ENCODE data around the gene UTS2R. TPM values are rescaled to one million over a fixed set of nuclear protein-coding genes. Genes with fewer than 3 reads are reported as not detected.
"Not testable (repeated sequence)": the region's sequence is repeated elsewhere in the genome, so short reads cannot be mapped to it uniquely, and the experiment has no call there.

The UTS2R gene
- total RNA-seq, 2 experiments from 2014 or later: not detected

DNA sequence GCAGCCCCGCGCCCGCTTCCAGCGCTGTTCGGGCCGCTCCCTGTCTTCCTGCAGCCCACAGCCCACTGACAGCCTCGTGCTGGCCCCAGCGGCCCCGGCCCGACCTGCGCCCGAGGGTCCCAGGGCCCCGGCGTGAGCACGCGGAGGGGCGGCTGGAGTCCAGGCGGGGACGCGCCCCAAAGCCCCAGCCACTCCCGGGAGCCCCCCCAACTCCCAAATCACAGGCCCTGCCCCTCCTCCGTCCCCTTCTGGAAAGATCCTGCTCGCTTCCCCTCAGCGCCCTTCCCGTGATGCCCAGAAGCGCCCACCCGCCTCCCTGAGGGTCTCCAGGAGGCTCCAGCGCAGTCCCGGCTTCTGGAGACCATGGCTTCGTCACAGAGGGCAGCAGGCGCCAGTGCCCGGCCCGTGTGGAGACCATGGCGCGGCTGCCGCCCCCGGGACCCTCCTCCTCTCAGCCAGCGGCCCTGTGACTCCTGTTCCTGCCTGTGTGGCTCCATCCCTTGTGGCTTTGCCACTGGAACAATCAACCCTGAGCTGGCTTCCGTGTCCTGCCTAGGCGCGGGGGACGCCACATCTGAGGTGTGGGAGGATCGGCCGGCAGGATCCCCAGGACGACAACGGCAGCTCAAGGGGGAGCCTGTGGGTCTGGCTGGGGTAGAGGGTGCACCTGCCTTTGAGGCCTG lies 3.9 kb downstream of the UTS2R start:
- H3K9me3 Mint-ChIP-seq: no peaks in the 10 kb centered on the region
- ATAC-seq: no peak
- H3K27ac Mint-ChIP-seq: no peak overlapping the region
- peaks cover 15% of the 10 kb centered on the region for H3K4me1 Mint-ChIP-seq (ENCODE audit: low read depth)
- TF ChIP-seq, protein P1, sequence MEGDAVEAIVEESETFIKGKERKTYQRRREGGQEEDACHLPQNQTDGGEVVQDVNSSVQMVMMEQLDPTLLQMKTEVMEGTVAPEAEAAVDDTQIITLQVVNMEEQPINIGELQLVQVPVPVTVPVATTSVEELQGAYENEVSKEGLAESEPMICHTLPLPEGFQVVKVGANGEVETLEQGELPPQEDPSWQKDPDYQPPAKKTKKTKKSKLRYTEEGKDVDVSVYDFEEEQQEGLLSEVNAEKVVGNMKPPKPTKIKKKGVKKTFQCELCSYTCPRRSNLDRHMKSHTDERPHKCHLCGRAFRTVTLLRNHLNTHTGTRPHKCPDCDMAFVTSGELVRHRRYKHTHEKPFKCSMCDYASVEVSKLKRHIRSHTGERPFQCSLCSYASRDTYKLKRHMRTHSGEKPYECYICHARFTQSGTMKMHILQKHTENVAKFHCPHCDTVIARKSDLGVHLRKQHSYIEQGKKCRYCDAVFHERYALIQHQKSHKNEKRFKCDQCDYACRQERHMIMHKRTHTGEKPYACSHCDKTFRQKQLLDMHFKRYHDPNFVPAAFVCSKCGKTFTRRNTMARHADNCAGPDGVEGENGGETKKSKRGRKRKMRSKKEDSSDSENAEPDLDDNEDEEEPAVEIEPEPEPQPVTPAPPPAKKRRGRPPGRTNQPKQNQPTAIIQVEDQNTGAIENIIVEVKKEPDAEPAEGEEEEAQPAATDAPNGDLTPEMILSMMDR (IDR thresholded peaks at IDR 0.05): no peak
- H3K36me3 Mint-ChIP-seq (ENCODE audit: low read depth): no peaks in the 10 kb centered on the region
- H3K4me3 Mint-ChIP-seq: no peak overlapping the region
- ChIA-PET POLR2A (interaction anchor here (0.7 kb wide), 1 partner anchor 647 kb away, joined by 3 read pairs; no protein-coding TSS in a partner anchor), CTCF (no interaction called here)
- intact Hi-C loops (cut with micrococcal nuclease): no loop called here
- H3K27me3 Mint-ChIP-seq: peaks cover 37% of the 10 kb centered on the region
- no peak for DNase-seq

DNA sequence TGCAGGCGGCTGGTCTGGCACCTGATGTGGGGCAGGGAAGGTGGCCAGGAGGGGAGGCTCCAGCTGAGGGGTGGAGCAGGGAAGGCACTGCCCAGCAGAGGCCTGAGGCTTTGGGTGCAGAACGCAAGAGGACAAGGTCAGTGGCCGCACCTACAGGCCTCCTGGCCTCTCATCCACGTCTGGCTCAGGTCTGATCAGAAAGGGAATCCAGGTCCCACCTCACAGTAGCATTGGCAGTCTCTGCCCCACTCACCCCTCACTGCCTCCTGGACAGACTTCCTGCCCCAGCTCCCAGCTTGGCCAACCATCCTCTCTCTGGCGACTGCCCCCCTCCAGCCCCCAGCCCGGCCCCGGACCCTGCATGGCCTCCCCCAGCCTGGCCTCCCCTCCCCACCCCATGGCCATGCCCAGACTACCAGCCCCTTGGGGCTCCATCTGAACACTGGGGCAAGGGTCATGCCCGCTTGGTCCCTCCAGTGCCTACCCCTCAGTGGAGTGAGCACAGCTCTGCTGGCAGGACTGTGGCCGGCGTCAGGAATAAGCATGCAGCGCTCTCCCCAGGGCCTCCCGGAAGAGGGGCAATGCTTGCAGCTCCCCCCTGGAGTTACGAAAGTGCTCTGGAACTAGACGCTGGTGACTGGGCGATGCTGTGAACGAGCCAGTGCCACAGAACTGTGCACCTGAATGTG lies 4.6 kb downstream of the UTS2R start:
- ATAC-seq: no peak
- Mint-ChIP-seq H3K27me3 (peaks cover 32% of the 10 kb centered on the region), H3K27ac (no peak overlapping the region), H3K4me3 (no peak overlapping the region), H3K9me3 (no peaks in the 10 kb centered on the region), H3K36me3 (ENCODE audit: low read depth) (no peaks in the 10 kb centered on the region), H3K4me1 (ENCODE audit: low read depth) (peaks cover 10% of the 10 kb centered on the region)
- ChIA-PET POLR2A (interaction anchor here (0.7 kb wide), 1 partner anchor 648 kb away, joined by 3 read pairs; no protein-coding TSS in a partner anchor), CTCF (no interaction called here)
- intact Hi-C loops (cut with micrococcal nuclease): no loop called here
- TF ChIP-seq, protein P1 (IDR thresholded peaks at IDR 0.05): no peak
- DNase-seq: no peak

DNA sequence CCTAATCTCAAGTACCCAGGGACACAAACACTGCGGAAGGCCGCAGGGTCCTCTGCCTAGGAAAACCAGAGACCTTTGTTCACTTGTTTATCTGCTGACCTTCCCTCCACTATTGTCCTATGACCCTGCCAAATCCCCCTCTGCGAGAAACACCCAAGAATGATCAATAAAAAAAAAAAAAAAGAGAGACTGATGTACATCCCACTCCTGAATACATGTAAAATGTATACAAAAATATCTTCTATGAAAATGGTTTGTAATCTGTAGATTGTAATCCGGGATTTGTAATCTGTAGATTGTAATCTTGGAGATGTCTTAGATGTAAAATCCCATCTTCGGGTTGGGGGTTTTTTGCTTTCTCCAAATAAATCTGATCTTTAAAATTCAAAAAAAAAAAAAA lies 5.7 kb downstream of the UTS2R start:
- H3K4me3 Mint-ChIP-seq; POLR2A ChIA-PET; ATAC-seq; H3K36me3 Mint-ChIP-seq (ENCODE audit: low read depth); DNase-seq; H3K9me3 Mint-ChIP-seq; intact Hi-C loops (cut with micrococcal nuclease); H3K27ac Mint-ChIP-seq: not testable (repeated sequence)
- H3K27me3 Mint-ChIP-seq: peaks cover 36% of the 10 kb centered on the region
- CTCF ChIA-PET: interaction anchor here (0.6 kb wide), 1 partner anchor 22 kb away, joined by 3 read pairs; no protein-coding TSS in a partner anchor
- peaks cover 11% of the 10 kb centered on the region for H3K4me1 Mint-ChIP-seq (ENCODE audit: low read depth)

DNA sequence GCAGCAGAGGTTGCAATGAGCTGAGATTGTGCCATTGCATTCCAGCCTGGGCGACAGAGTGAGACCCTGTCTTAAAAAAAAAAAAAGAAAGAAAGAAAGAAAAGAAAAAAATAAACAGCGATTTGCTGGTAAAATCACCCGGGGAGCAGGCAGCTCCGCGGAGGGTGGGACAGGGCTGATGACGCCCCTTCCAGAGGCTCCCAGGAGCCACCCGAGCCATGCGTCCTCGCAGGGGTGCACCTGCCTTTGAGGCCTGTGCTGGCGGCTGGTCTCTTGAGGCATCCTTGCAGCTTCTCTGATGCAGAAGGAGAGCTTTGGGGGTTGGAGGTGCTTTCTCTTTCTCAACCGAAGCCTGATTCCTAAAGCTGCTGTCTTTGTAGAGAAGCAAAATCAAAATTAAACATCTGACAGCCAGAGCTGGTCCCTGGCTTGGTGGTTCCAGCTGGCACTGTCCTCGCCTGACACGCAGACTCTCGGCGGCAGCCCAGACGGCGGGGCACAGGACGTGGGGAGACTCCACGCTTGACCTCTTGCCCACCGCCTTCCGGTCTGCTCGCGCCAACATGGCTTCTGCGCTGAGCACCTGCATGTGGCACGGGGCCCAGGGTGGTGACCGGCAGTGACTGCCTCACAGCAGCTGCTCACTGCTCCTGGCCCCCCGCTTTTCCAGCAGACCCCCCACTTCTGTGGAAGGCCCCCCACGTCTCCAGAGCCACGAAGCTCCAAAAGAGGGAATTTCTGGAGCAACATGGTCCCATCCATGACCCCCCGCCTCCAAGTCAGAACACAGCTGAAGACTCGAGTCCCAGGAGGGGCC lies 6.6 kb downstream of the UTS2R start:
- Mint-ChIP-seq H3K9me3 (no peaks in the 10 kb centered on the region), H3K4me1 (ENCODE audit: low read depth) (peaks cover 3% of the 10 kb centered on the region), H3K36me3 (ENCODE audit: low read depth) (no peaks in the 10 kb centered on the region), H3K27me3 (peaks cover 28% of the 10 kb centered on the region), H3K4me3 (no peak overlapping the region), H3K27ac (no peak overlapping the region)
- intact Hi-C loops (cut with micrococcal nuclease): no loop called here
- TF ChIP-seq, protein P1 (IDR thresholded peaks at IDR 0.05): no peak
- ChIA-PET CTCF (interaction anchor here (0.6 kb wide), 1 partner anchor 21 kb away, joined by 3 read pairs; no protein-coding TSS in a partner anchor), POLR2A (no interaction called here)
- ATAC-seq (no peak), DNase-seq (no peak)

GRCh38 chr17:82378741-82379021 lies 7.1 kb downstream of the UTS2R start:
- POLR2A ChIA-PET: no interaction called here
- TF ChIP-seq, protein P1 (IDR thresholded peaks at IDR 0.05): no peak
- Mint-ChIP-seq H3K4me3 (no peak overlapping the region), H3K36me3 (ENCODE audit: low read depth) (no peaks in the 10 kb centered on the region), H3K27me3 (peaks cover 23% of the 10 kb centered on the region), H3K9me3 (no peaks in the 10 kb centered on the region), H3K4me1 (ENCODE audit: low read depth) (peaks cover 3% of the 10 kb centered on the region), H3K27ac (no peak overlapping the region)
- DNase-seq (no peak), ATAC-seq (no peak)
- CTCF ChIA-PET: no interaction called here
- intact Hi-C loops (cut with micrococcal nuclease): no loop called here

Data from activated CD8-positive, alpha-beta T cell treated with anti-CD3 and anti-CD28 coated beads for 36 hours (primary cell).